Adrenal gland (tissue), 12 donors: ENCODE results near the gene MRPL10. TPM values are rescaled to one million over a fixed set of nuclear protein-coding genes. Genes with fewer than 3 reads are reported as not detected.

ENCODE experiments used
- DNase-seq, 7 donors: peaks; one replicate each; pipeline ENCODE4 v3.0.0-alpha.2; 2019 to 2020
- H3K27ac ChIP-seq, 5 donors: fragments of 200-600 bp; sonication (generic) in 4 of 5; 1 replicate in 3 of 5; 2 replicates in 2 of 5; pipeline versions ENCODE4 v1.5.1 to v1.8.0; 2016 to 2020; ENCODE audit warnings: mild to moderate bottlenecking in 1 of 5
- H3K27me3 ChIP-seq: fragments of 200-600 bp; 2 replicates; pipeline ENCODE4 v1.8.0; 2021
- H3K36me3 ChIP-seq, 2 donors: fragments of 200-600 bp; replicated peaks in 1 of 2; 1 replicate in 1 of 2; 2 replicates in 1 of 2; pipeline versions ENCODE4 v1.5.1 to v1.8.0; 2018 to 2022
- H3K4me1 ChIP-seq, 2 donors: fragments of 200-600 bp; replicated peaks in 1 of 2; 1 replicate in 1 of 2; 2 replicates in 1 of 2; pipeline versions ENCODE4 v1.5.1 to v1.8.0; 2018 to 2021
- H3K4me3 ChIP-seq, 4 donors: fragments of 200-600 bp; sonication (generic) in 3 of 4; one replicate each; pipeline ENCODE4 v1.5.1; 2016 to 2018
- H3K9me3 ChIP-seq, 3 donors: fragments of 200-600 bp; sonication (generic) in 1 of 3; replicated peaks in 1 of 3; 1 replicate in 2 of 3; 2 replicates in 1 of 3; pipeline versions ENCODE4 v1.5.1 to v1.8.0; 2016 to 2021
- POLR2A ChIP-seq, 2 donors: fragments of 450-650 bp; IDR thresholded peaks; one replicate each; pipeline ENCODE4 v1.6.1; 2017; ENCODE audit warnings: antibody characterized with exemption in 2 of 2, mild to moderate bottlenecking in 2 of 2, moderate library complexity in 1 of 2
- WGBS, 4 donors: extraction: QIAGEN DNeasy Blood & Tissue Kit in 2 of 4; methylation state at CpG; one replicate each; pipeline versions ENCODE4 v1.1.5 to v1.1.7; 2013 to 2017; 5-methylcytosine and 5-hydroxymethylcytosine counted together
- intact Hi-C, 2 donors: fragments of 100-400 bp; cut with DNase I; formaldehyde crosslinking; loops; one replicate each; pipeline versions ENCODE4 v1.14.1 to v1.15.0; 2022 to 2023
- polyA plus RNA-seq, 3 donors: library from polyadenylated mRNA; stranded (reverse); fragments of 200-250 nt in 2 of 3; fragments of 350-450 nt in 1 of 3; fragmentation: Illumina TruSeq in 1 of 3; extraction: RNeasy Lipid Tissue Mini Kit (QIAGEN cat#74804) in 1 of 3; gene quantifications; one replicate each; pipeline ENCODE4 v1.2.3, GENCODE V29; 2013 to 2014
- total RNA-seq, 9 donors: library from RNA; depleted of rRNA in 4 of 9; stranded (reverse); fragments of >200 nt in 4 of 9; fragments of 120-200 nt in 1 of 9; fragmentation: NEBNext Ultra II Directional in 1 of 9; extraction: Animal tissue kit (Norgen Biotek cat#: 25700) in 1 of 9; gene quantifications; one replicate each; pipeline versions ENCODE4 v1.1.0 to v1.2.4, GENCODE V29; 2013 to 2023
- TF ChIP-seq, protein P1 (sequence below), 6 experiments: fragments of 450-650 bp in 4 of 6; fragments of 200-600 bp in 2 of 6; sonication (generic) in 1 of 6; IDR thresholded peaks; 1 replicate in 5 of 6; 2 replicates in 1 of 6; pipeline versions ENCODE4 v1.5.1 to v1.8.0; 2016 to 2021; ENCODE audit warnings: antibody characterized with exemption in 6 of 6, mild to moderate bottlenecking in 2 of 6, moderate library complexity in 1 of 6
- donor health status: healthy with polysubstance abuse.
- donor health status: Bipolar disorder and iron deficiency.
- donor health status: DM: yes; HTN: yes; CAD: no.
- donor health status: DM: no; HTN: no; CAD: no.
- donor health status: DM: no; HTN: no; CAD: no.
- donor health status: DM: yes; HTN: yes; CAD: no.

The MRPL10 gene
- total and polyA plus RNA-seq, 12 donors = 29.0 to 72.5 (median 40.9) TPM

DNA sequence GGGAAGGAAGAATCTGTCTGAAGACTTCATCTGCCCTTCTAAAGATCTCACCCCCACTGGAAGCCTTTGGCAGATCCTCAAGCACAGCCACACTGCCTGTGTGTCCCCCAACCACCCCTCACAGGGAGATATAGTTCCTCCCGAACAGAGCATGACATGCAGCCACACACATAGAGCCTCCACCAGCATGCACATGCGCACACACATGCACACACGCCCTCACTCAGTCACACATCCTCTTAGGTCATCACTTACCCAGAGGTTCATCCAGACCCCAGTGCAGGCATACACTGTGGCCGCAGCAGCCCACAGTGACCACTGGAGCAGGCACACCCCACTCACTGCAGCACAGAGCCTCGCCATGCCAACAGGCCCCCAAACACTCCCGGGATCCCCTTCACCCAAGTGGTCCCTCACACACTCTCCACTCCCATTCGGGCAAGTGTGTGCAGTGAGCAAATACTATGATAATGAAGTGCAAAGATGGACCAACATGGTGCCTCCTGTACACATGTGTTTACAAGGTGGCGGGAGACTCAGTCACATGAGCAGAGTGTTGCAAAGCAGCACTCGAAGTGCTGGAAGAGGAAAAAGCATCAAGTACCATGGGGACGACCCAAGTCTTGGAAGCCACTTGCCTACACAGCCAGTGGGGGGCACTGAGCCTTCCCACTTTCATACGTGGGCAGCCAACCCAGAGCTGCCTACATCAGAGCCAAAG lies 36.6 kb upstream of the MRPL10 start:
- 81 to 96% (median 89%) methylated on average over 8 to 11 of the region's 11 CpGs for WGBS, 4 donors
- DNase-seq = no peak
- Histone ChIP-seq H3K4me1 (peaks cover 2 to 3% of the 10 kb centered on the region in 2 donors), H3K9me3 (no peaks in the 10 kb centered on the region), H3K27me3 (peaks cover 22% of the 10 kb centered on the region), H3K4me3 (no peak overlapping the region), H3K27ac (no peak overlapping the region), H3K36me3 (no peaks in the 10 kb centered on the region)
- TF ChIP-seq, protein P1, sequence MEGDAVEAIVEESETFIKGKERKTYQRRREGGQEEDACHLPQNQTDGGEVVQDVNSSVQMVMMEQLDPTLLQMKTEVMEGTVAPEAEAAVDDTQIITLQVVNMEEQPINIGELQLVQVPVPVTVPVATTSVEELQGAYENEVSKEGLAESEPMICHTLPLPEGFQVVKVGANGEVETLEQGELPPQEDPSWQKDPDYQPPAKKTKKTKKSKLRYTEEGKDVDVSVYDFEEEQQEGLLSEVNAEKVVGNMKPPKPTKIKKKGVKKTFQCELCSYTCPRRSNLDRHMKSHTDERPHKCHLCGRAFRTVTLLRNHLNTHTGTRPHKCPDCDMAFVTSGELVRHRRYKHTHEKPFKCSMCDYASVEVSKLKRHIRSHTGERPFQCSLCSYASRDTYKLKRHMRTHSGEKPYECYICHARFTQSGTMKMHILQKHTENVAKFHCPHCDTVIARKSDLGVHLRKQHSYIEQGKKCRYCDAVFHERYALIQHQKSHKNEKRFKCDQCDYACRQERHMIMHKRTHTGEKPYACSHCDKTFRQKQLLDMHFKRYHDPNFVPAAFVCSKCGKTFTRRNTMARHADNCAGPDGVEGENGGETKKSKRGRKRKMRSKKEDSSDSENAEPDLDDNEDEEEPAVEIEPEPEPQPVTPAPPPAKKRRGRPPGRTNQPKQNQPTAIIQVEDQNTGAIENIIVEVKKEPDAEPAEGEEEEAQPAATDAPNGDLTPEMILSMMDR (IDR thresholded peaks at IDR 0.05) = no peak
- intact Hi-C loops = no loop called here

DNA sequence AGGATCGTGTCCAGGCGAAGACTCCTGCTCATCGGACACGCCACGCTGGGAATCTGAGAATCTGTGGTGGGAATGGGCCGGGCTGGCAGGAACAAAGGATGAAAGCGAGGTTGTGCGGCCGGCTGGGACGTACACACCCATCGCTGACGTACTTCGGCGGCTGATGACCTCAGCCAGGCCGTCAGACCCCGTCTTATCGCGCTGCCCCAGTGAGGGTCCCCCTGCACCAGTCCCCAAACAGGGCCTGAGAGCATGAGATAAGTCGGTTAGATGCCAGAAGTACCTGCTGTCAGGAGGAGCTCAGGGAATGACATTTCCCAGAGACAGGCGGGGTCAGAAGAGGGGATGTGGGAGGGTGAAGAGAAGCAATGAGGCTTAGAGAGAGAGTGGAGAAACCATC lies 35.6 kb upstream of the MRPL10 start:
- TF ChIP-seq, protein P1 (IDR thresholded peaks at IDR 0.05) = no peak
- TF ChIP-seq POLR2A (IDR thresholded peaks at IDR 0.05) = no peak
- Histone ChIP-seq H3K4me3 (no peak overlapping the region), H3K27me3 (peaks cover 13% of the 10 kb centered on the region), H3K9me3 (no peaks in the 10 kb centered on the region), H3K4me1 (peaks cover 9 to 10% of the 10 kb centered on the region in 2 donors), H3K36me3 (no peaks in the 10 kb centered on the region), H3K27ac (no peak overlapping the region)
- intact Hi-C loops = no loop called here
- 78 to 83% (median 82%) methylated on average over 18 to 20 of the region's 20 CpGs for WGBS, 4 donors
- DNase-seq = no peak

DNA sequence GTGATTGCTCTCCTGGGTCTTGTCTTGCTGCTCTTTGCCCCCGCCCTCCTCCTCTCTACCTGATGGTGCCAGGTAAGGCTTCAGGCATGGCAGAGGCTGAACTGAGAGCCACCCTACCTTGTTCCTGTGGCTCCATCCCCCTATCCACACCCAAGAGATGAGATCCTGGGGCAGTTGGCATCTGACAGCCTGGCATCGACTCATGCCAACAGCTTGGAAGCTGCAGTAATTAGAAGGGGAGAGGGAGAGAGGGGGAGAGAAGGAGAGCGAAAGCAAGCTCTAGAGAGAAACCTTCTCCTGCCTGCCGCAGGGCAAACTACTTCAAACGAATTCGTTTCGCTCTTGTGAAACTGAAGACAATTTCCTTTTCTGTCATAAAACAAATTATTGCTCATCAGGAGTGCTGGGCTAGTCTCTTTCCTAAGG lies 33.5 kb upstream of the MRPL10 start:
- no peak overlapping the region for H3K4me3 ChIP-seq
- H3K27ac ChIP-seq = no peak overlapping the region
- H3K27me3 ChIP-seq = peaks cover 8% of the 10 kb centered on the region
- no peak for DNase-seq
- H3K4me1 ChIP-seq = peaks cover 9 to 10% of the 10 kb centered on the region in 2 donors
- 48 to 68% (median 60%) methylated on average over 7 of the region's 7 CpGs for WGBS, 4 donors
- no peaks in the 10 kb centered on the region for H3K9me3 ChIP-seq
- no peaks in the 10 kb centered on the region for H3K36me3 ChIP-seq
- TF ChIP-seq, protein P1 (IDR thresholded peaks at IDR 0.05) = no peak
- TF ChIP-seq POLR2A (IDR thresholded peaks at IDR 0.05) = no peak
- intact Hi-C loops = no loop called here

DNA sequence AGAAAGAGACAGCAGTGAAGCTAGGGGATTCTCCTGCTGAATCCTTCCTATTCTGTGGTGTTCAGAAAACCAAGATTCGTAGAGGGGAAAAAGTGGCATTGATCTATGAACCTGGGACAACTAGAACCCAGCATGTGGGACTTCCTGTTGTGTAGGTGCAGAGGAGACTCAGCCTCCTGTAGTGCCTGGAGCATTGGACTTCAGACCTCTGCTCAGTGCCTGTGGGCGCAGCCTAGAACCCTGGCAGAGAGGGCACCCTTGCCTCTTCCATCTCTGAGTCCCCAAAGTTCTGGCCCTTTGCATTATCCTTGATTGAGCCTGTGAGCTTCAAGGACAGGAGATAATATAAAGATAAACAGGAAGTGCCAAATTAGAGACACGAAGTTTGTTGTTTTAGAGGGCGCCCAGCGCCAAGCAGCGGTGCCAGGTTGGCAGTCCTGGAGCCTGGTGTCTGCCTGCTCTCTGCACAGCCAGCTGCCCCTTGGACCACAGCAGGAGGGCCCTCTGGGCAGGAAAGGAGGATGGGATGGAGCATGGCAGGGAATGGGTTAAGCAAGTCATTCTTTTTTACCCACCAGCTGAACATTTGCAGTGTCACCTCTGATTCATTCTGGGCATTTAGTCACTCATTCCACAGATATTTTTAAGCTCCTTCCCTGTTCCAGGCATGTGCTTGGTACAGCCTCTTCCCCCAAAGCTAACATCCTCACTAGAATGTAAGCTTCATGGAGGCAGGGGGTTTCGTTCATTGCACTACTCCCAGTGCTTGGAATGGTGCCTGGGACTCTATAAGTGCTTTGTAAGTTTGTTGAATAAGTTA lies 31.5 kb upstream of the MRPL10 start:
- WGBS, 4 donors = 52 to 70% (median 57%) methylated on average over 7 of the region's 7 CpGs

More for the DNA sequence above, 31.5 kb upstream of the MRPL10 start:
- peaks cover 3% of the 10 kb centered on the region for H3K27me3 ChIP-seq
- no peaks in the 10 kb centered on the region for H3K36me3 ChIP-seq
- peaks cover 9 to 10% of the 10 kb centered on the region in 2 donors for H3K4me1 ChIP-seq
- TF ChIP-seq POLR2A (IDR thresholded peaks at IDR 0.05) = no peak
- TF ChIP-seq, protein P1 (IDR thresholded peaks at IDR 0.05) = no peak
- intact Hi-C loops = no loop called here
- peak overlapping the region in 2 of 5 donors; percentile 9 to 39 for H3K27ac ChIP-seq
- DNase-seq = no peak
- no peaks in the 10 kb centered on the region for H3K9me3 ChIP-seq
- no peak overlapping the region for H3K4me3 ChIP-seq
